ENCODE data around the gene FTCDNL1. TPM values are rescaled to one million over a fixed set of nuclear protein-coding genes. Genes with fewer than 3 reads are reported as not detected.

The FTCDNL1 gene
- total RNA-seq, 4 donors from 2014 or later: 1.9 to 4.5 (median 3.0) TPM

DNA sequence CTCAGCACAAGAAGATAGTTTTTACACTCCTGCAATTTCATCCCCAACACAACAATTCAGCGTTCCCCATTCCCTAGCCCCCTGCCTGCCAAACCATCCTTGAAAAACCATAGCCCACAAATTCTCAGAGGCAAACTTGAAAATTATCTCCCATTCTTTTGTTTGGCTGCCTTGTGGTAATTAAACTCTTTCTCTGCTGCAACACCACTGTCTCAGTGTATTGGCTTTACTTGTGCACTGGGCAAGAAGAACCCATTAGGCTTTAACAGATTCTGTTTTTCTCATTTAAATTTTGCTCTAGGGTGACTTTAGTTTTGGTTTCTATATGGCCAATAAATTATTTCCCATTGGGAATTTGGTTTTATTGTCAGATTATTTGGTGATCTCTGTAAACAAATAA lies 23.2 kb upstream of the FTCDNL1 start:
- TF ChIP-seq, protein P1, sequence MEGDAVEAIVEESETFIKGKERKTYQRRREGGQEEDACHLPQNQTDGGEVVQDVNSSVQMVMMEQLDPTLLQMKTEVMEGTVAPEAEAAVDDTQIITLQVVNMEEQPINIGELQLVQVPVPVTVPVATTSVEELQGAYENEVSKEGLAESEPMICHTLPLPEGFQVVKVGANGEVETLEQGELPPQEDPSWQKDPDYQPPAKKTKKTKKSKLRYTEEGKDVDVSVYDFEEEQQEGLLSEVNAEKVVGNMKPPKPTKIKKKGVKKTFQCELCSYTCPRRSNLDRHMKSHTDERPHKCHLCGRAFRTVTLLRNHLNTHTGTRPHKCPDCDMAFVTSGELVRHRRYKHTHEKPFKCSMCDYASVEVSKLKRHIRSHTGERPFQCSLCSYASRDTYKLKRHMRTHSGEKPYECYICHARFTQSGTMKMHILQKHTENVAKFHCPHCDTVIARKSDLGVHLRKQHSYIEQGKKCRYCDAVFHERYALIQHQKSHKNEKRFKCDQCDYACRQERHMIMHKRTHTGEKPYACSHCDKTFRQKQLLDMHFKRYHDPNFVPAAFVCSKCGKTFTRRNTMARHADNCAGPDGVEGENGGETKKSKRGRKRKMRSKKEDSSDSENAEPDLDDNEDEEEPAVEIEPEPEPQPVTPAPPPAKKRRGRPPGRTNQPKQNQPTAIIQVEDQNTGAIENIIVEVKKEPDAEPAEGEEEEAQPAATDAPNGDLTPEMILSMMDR (IDR thresholded peaks at IDR 0.05): no peak
- DNase-seq (ENCODE audit: low spot score): no peak
- no peak for ATAC-seq (ENCODE audit: low FRiP score)

DNA sequence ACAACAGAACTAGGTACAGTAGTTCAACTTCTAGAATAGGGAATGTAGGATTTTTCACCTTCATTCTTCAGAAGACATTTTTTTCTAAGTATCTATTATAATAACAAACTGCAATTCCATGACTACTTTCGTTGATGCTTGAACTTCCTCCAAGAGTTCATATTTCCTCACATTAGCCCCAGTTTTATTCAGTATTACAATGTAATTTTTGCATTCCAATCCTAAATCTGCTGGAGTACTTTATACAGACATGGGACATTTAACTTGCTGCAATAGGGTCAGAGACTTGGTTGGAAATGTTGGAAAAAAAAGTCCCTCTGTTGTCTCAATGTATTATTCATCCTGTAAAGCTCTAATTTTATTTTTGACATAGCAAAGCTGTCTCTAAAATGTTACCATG lies 19.6 kb upstream of the FTCDNL1 start:
- ATAC-seq (ENCODE audit: low FRiP score) (no peak), DNase-seq (ENCODE audit: low spot score) (no peak)
- TF ChIP-seq, protein P1 (IDR thresholded peaks at IDR 0.05): no peak

GRCh38 chr2:199869653-199870052 lies 18.7 kb upstream of the FTCDNL1 start:
- no peak for ATAC-seq (ENCODE audit: low FRiP score)
- DNase-seq (ENCODE audit: low spot score): no peak
- TF ChIP-seq, protein P1 (IDR thresholded peaks at IDR 0.05): no peak

DNA sequence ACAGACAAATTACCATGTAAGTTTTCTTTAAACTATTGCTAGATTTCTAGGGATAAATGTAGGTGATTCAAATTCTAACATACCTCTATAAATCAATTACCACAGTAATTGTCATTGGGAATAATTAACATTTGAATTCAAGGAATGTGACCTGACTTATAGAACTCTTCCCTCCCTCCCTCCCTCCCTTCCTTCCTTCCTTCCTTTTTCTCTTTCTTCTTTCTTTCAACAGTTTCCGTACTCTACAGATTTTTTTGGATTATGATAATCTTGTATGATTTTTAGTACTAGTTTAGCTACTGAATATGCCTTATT lies 18.2 kb upstream of the FTCDNL1 start:
- TF ChIP-seq, protein P1 (IDR thresholded peaks at IDR 0.05): no peak
- ATAC-seq (ENCODE audit: low FRiP score): no peak
- no peak for DNase-seq (ENCODE audit: low spot score)

- DNase-seq (ENCODE audit: low spot score): no peak
- TF ChIP-seq, protein P1 (IDR thresholded peaks at IDR 0.05): no peak
- ATAC-seq (ENCODE audit: low FRiP score): no peak
Observed at GRCh38 chr2:199868431-199869226, 17.6 kb upstream of the FTCDNL1 start.

GRCh38 chr2:199865905-199866304 lies 14.9 kb upstream of the FTCDNL1 start:
- ATAC-seq (ENCODE audit: low FRiP score): no peak
- TF ChIP-seq, protein P1 (IDR thresholded peaks at IDR 0.05): no peak
- no peak for DNase-seq (ENCODE audit: low spot score)

DNA sequence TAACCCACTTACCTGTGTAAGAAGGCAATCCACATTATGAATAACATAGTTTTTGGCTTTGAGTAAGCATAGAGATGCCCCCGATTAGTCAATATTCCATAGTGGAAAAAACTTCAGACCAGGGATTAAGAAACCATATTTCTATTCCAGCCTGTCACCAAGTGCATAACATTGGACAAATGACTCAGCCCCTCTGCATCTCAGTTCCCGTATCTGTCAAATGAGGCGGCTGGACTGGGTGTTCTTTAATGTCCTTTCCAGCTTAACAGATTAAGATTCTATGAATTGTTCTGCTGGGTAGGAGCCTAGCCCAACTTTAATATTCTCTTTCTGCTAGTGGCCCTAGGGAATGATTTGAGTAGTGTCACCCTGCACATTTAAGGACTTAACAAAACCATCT lies 11.8 kb upstream of the FTCDNL1 start:
- TF ChIP-seq, protein P1 (IDR thresholded peaks at IDR 0.05): no peak
- DNase-seq (ENCODE audit: low spot score): no peak
- ATAC-seq (ENCODE audit: low FRiP score): no peak

All from omental fat pad (tissue), 4 donors.